Mesodermal cell (in vitro differentiated cells): ENCODE measurements around the gene ZNF219.

Experiments used
- H3K27ac ChIP-seq: 2 replicates; pipeline ENCODE4 v1.7.0; 2013; ENCODE audit warnings: mild to moderate bottlenecking, low read depth, low read length, moderate library complexity; ENCODE audit not compliant: severe bottlenecking
- H3K36me3 ChIP-seq: 2 replicates; pipeline ENCODE4 v1.7.1; 2013; ENCODE audit warnings: mild to moderate bottlenecking, low read length, moderate library complexity; ENCODE audit not compliant: control insufficient read depth, insufficient read depth
- H3K4me1 ChIP-seq: one replicate; pipeline ENCODE4 v1.7.1; 2013; ENCODE audit warnings: mild to moderate bottlenecking, low read length; ENCODE audit not compliant: insufficient read depth, control insufficient read depth, poor library complexity, severe bottlenecking
- H3K4me3 ChIP-seq: 2 replicates; pipeline ENCODE4 v1.7.0; 2013; ENCODE audit warnings: low read length, control low read depth, mild to moderate bottlenecking; ENCODE audit not compliant: insufficient read depth, poor library complexity, severe bottlenecking; ENCODE audit errors: extremely low read depth
- H3K9me3 ChIP-seq: 2 replicates; pipeline ENCODE4 v1.7.1; 2013; ENCODE audit warnings: mild to moderate bottlenecking, low read length, moderate library complexity; ENCODE audit not compliant: control insufficient read depth
- WGBS, 2 experiments: methylation state at CpG; one replicate each; pipeline ENCODE4 v1.1.5; 2013; ENCODE audit warnings: missing lambda C conversion rate in 2 of 2; ENCODE audit not compliant: insufficient coverage in 2 of 2; 5-methylcytosine and 5-hydroxymethylcytosine counted together

Gene ZNF219

DNA sequence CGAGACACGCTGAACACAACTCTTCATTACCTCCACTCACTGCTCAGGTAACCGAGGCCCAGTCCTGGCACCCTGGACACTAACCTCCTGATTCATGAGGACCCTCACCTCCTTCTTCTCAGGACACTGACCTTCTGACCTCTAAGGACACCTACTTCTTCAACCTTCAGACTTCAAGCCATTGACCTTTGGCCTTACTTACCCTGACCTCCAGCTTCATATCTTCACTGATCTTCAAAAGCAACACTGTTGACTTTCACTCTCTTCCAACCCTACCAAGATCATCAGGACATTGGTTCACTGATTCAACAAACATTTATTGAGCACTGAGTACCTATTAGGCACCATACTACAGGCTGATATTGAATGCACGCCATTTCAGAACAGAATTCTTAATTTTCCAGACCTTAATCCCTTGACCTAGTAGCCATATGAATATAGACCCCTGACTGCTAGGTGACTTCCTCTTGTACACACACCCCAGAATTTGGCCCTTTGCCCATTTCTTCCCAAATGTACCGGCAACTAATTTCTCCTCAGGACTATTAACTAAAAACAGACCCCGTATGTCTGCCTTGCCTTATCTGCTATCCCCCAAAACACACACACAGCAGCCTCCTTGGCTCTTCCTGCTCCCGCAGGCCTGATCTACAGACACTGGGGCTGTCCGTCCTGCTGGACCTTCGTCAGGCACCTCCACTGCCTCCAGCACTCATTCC, 22.6 kb downstream of the ZNF219 start:
- no peak overlapping the region for H3K27ac ChIP-seq
- WGBS, 2 experiments: 96 to 98% methylated on average over 9 of the region's 9 CpGs
- H3K4me3 ChIP-seq: no peak overlapping the region
- no peaks in the 10 kb centered on the region for H3K9me3 ChIP-seq
- peaks cover 83% of the 10 kb centered on the region for H3K36me3 ChIP-seq
- peaks cover 9% of the 10 kb centered on the region for H3K4me1 ChIP-seq

- WGBS, 2 experiments: 96 to 97% methylated on average over 25 of the region's 26 CpGs
- Histone ChIP-seq H3K27ac (no peak overlapping the region), H3K4me1 (peaks cover 9% of the 10 kb centered on the region), H3K9me3 (no peaks in the 10 kb centered on the region), H3K4me3 (no peak overlapping the region), H3K36me3 (peaks cover 70% of the 10 kb centered on the region)
These were observed 23.8 kb downstream of the ZNF219 start for GRCh38 chr14:21074398-21075272.

GRCh38 chr14:21073921-21074320, 24.5 kb downstream of the ZNF219 start:
- Histone ChIP-seq H3K4me1 (peaks cover 9% of the 10 kb centered on the region), H3K27ac (no peak overlapping the region), H3K9me3 (no peaks in the 10 kb centered on the region), H3K4me3 (no peak overlapping the region), H3K36me3 (peaks cover 63% of the 10 kb centered on the region)
- 98% methylated on average over 9 of the region's 9 CpGs for WGBS, 2 experiments

DNA sequence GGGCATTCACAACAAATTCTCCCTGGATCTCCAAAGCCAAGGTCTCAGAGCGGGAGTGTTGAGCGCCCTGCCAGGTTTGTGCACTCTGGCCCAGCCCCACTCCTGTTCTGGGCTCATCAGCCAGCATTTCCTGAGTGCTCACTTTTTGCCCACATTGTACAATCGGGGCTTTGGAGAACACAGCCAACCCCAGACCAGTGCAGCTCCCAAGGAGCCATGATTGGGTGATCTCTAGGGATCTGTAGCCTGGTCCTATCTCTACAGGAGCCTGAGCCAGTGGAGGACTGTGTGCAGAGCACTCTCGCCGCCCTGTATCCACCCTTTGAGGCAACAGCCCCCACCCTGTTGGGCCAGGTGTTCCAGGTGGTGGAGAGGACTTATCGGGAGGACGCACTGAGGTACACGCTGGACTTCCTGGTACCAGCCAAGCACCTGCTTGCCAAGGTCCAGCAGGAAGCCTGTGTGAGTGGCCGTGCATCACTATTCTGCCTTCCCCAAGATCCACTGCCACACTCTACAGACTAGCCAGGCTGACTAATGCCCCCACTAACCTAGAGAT, 25.6 kb downstream of the ZNF219 start:
- Histone ChIP-seq H3K36me3 (peaks cover 52% of the 10 kb centered on the region), H3K4me3 (no peak overlapping the region), H3K27ac (no peak overlapping the region), H3K9me3 (no peaks in the 10 kb centered on the region), H3K4me1 (peaks cover 9% of the 10 kb centered on the region)
- 97 to 98% methylated on average over 5 to 8 of the region's 9 CpGs for WGBS, 2 experiments

- Histone ChIP-seq H3K36me3 (peaks cover 44% of the 10 kb centered on the region), H3K27ac (peak overlapping the region; percentile 91), H3K4me1 (peaks cover 9% of the 10 kb centered on the region), H3K9me3 (no peaks in the 10 kb centered on the region), H3K4me3 (peak overlapping the region; percentile 74)
- 8 to 47% methylated on average over 1 to 3 of the region's 4 CpGs for WGBS, 2 experiments
These were observed 26.4 kb downstream of the ZNF219 start for GRCh38 chr14:21072031-21072473.

DNA sequence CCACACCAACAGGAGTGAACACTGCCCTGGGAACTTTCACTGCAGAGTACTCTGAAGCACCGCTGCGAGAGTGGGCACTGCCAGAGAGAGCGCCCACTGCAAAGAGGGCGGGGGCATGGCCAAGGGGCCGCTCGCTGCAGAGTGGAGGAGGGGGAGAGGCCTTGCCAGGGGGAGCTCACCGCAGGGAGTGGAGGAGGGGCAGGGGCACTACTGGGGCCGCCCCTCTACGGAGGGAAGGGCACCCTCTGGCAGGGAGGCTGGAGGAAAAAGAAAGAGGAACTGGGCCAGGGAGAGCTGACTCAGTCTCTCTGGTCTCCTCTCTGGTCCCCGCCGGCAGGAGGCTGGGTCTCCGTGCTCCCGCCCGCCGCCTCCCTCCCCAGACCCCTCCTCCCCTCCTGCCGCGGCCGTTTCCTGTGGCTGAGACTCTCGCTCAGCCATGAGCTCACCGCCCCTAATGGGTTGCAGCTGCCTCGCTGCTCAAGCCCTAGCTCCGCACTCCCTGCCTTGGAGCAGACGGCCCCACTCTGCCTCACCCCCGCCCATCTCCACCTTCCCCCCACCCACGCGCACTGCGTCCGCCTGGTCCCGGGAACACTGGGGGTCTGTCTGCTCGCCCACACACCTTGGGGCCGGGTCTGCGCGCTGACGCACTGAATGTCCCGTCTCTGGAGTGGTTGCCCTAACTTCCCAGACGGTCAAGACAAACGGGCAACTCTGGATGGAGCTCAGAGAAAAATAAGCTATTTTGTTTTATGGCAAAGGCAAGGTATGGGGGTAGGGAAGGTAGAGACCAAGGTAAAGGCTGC, 27.0 kb downstream of the ZNF219 start:
- peak overlapping the region; percentile 91 for H3K27ac ChIP-seq
- H3K4me1 ChIP-seq: peaks cover 9% of the 10 kb centered on the region
- peak overlapping the region; percentile 74 for H3K4me3 ChIP-seq
- no peaks in the 10 kb centered on the region for H3K9me3 ChIP-seq
- WGBS, 2 experiments: 1 to 2% methylated on average over 21 to 32 of the region's 37 CpGs
- peaks cover 40% of the 10 kb centered on the region for H3K36me3 ChIP-seq

DNA sequence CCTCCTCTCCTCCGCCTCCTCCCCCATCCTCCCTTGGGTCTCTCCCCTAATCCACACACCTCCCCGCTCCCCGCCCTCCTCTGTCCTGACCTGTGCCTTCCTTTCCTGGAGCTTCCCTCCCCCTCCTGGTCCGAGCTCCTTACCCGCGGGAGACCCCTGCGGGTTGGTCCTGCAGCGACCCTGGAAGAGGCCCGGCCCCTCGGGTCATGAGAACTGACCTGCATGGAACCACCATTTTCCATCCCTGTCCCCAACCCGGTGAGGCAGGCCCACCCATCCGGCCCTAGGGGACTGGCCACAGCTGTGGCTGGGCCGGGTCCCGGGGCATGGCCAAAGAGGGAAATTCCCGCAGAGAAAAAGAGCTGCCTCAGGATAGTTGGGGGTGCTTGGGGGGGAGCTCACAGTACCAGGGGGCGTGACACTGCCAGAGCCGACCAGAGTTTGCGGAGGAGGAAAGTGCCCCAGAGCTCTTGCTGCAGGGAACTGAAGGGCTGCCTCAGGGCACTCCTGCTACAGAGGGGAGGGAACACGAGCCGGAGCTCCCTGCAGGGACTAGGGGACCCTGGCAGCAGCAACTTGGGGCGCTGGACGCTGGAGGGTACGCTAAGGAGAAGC, 27.7 kb downstream of the ZNF219 start:
- WGBS, 2 experiments: 0% methylated on average over 9 to 20 of the region's 23 CpGs
- H3K4me3 ChIP-seq: peak overlapping the region; percentile 74
- H3K27ac ChIP-seq: peak overlapping the region; percentile 91
- peaks cover 33% of the 10 kb centered on the region for H3K36me3 ChIP-seq
- H3K4me1 ChIP-seq: peaks cover 9% of the 10 kb centered on the region
- no peaks in the 10 kb centered on the region for H3K9me3 ChIP-seq

GRCh38 chr14:21070083-21070609, 28.3 kb downstream of the ZNF219 start, which contains the start of gene ARHGEF40:
ARHGEF40 (plus strand) TSS chr14:21070304; CDS start chr14:21070397, 93 bp downstream.
- 0 to 1% methylated on average over 54 to 55 of the region's 63 CpGs for WGBS, 2 experiments
- peak within 1 kb of the TSS; percentile 91 for H3K27ac ChIP-seq
- H3K9me3 ChIP-seq: no peaks in the 10 kb centered on the region
- H3K4me1 ChIP-seq: peaks cover 9% of the 10 kb centered on the region
- H3K4me3 ChIP-seq: peak within 1 kb of the TSS; percentile 74
- peaks cover 28% of the 10 kb centered on the region for H3K36me3 ChIP-seq

DNA sequence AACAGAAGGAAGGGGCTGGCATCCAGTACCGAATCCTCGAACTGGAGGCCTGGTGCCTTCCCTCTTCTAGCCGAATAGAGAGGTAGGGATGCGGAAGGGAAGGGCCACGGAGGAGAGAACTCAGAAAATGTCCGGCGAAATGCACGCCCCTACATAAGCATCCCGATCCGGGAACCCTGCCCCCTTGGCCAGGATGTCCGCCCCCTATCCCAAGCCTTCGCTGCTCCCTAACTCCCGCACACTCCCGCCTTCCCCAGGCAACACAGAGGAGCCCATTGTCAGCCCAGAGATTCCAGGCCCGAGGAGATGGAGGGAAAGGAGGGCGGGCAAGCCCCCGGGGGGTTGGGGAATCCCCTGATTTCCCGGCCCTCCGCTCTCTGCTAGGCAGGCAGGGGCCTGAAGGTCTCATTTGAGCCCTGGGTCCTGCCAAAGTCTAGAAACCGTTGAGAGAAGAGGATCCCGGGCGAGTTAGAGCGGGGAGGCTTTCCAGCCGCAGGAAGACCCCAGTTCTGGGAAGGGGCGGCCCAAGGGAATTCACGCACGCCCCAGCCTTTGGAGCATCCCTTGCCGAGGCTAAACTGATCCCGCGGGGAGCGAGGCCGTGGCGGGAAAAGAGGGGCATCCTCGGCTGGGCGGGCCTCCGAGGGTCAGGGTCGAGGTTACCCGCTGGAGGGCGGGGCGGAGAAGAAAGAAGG, 28.9 kb downstream of the ZNF219 start:
- H3K36me3 ChIP-seq: peaks cover 21% of the 10 kb centered on the region
- WGBS, 2 experiments: 0 to 1% methylated on average over 33 of the region's 40 CpGs
- peaks cover 9% of the 10 kb centered on the region for H3K4me1 ChIP-seq
- peak overlapping the region; percentile 91 for H3K27ac ChIP-seq
- no peaks in the 10 kb centered on the region for H3K9me3 ChIP-seq
- H3K4me3 ChIP-seq: peak overlapping the region; percentile 74
